ENCODE measurements around the gene MTG2. TPM values are rescaled to one million over a fixed set of nuclear protein-coding genes. Genes with fewer than 3 reads are reported as not detected.
A peak's percentile ranks its signal among the peaks of the same experiment; 100 is the strongest.

The MTG2 gene
- total and polyA plus RNA-seq, 2 donors from 2014 or later, result 36.1 to 45.2 TPM

- DNase-seq (no peak), FAIRE-seq (no peak)
- intact Hi-C loops (cut with DNase I), result no loop called here
- Histone ChIP-seq H3K4me3 (ENCODE audit: low read length in 3 of 3) (no peak overlapping the region), H3K4me1 (ENCODE audit: control insufficient read depth in 2 of 3, insufficient read depth in 2 of 3, low read depth in 1 of 3, low read length in 3 of 3) (no peaks in the 10 kb centered on the region), H3K9ac (ENCODE audit: low read length in 3 of 3) (no peak overlapping the region), H3K27me3 (ENCODE audit: control insufficient read depth, insufficient read depth, low read length) (no peaks in the 10 kb centered on the region), H3K9me3 (ENCODE audit: control insufficient read depth in 2 of 3, insufficient read depth in 1 of 3, low read length in 3 of 3) (no peaks in the 10 kb centered on the region), H3K27ac (ENCODE audit: low read depth in 2 of 2, low read length in 2 of 2) (no peak overlapping the region), H3K36me3 (ENCODE audit: control insufficient read depth in 2 of 3, insufficient read depth in 3 of 3, low read length in 3 of 3) (peaks cover 2 to 25% (median 19%) of the 10 kb centered on the region in 3 donors)
- TF ChIP-seq CTCF (IDR thresholded peaks at IDR 0.05; ENCODE audit: borderline replicate concordance, extremely low read depth, insufficient read depth), result no peak
Measured at GRCh38 chr20:62195075-62195405, 12.2 kb downstream of the MTG2 start.

GRCh38 chr20:62195736-62196135 is 12.9 kb downstream of the MTG2 start:
- Histone ChIP-seq H3K9me3 (ENCODE audit: control insufficient read depth in 2 of 3, insufficient read depth in 1 of 3, low read length in 3 of 3) (no peaks in the 10 kb centered on the region), H3K4me1 (ENCODE audit: control insufficient read depth in 2 of 3, insufficient read depth in 2 of 3, low read depth in 1 of 3, low read length in 3 of 3) (no peaks in the 10 kb centered on the region), H3K4me3 (ENCODE audit: low read length in 3 of 3) (no peak overlapping the region), H3K36me3 (ENCODE audit: control insufficient read depth in 2 of 3, insufficient read depth in 3 of 3, low read length in 3 of 3) (peaks cover 2 to 30% (median 24%) of the 10 kb centered on the region in 3 donors), H3K9ac (ENCODE audit: low read length in 3 of 3) (no peak overlapping the region), H3K27ac (ENCODE audit: low read depth in 2 of 2, low read length in 2 of 2) (no peak overlapping the region), H3K27me3 (ENCODE audit: control insufficient read depth, insufficient read depth, low read length) (no peaks in the 10 kb centered on the region)
- DNase-seq, result peak in 1 of 5 donors; percentile 57
- no peak for FAIRE-seq
- intact Hi-C loops (cut with DNase I), result no loop called here
- TF ChIP-seq CTCF (IDR thresholded peaks at IDR 0.05; ENCODE audit: borderline replicate concordance, extremely low read depth, insufficient read depth), result no peak

GRCh38 chr20:62196286-62196685 is 13.5 kb downstream of the MTG2 start:
- no peak overlapping the region for H3K4me3 ChIP-seq (ENCODE audit: low read length in 3 of 3)
- no peaks in the 10 kb centered on the region for H3K27me3 ChIP-seq (ENCODE audit: control insufficient read depth, insufficient read depth, low read length)
- intact Hi-C loops (cut with DNase I), result no loop called here
- FAIRE-seq (no peak), DNase-seq (peak in 1 of 5 donors; percentile 25)
- H3K9ac ChIP-seq (ENCODE audit: low read length in 3 of 3), result no peak overlapping the region
- H3K9me3 ChIP-seq (ENCODE audit: control insufficient read depth in 2 of 3, insufficient read depth in 1 of 3, low read length in 3 of 3), result no peaks in the 10 kb centered on the region
- H3K27ac ChIP-seq (ENCODE audit: low read depth in 2 of 2, low read length in 2 of 2), result no peak overlapping the region
- peaks cover 2 to 30% (median 24%) of the 10 kb centered on the region in 3 donors for H3K36me3 ChIP-seq (ENCODE audit: control insufficient read depth in 2 of 3, insufficient read depth in 3 of 3, low read length in 3 of 3)
- TF ChIP-seq CTCF (IDR thresholded peaks at IDR 0.05; ENCODE audit: borderline replicate concordance, extremely low read depth, insufficient read depth), result no peak
- no peaks in the 10 kb centered on the region for H3K4me1 ChIP-seq (ENCODE audit: control insufficient read depth in 2 of 3, insufficient read depth in 2 of 3, low read depth in 1 of 3, low read length in 3 of 3)

GRCh38 chr20:62197311-62197710 is 14.5 kb downstream of the MTG2 start:
- no peak for FAIRE-seq
- no peak for TF ChIP-seq CTCF (IDR thresholded peaks at IDR 0.05; ENCODE audit: borderline replicate concordance, extremely low read depth, insufficient read depth)

More at GRCh38 chr20:62197311-62197710, 14.5 kb downstream of the MTG2 start:
- Histone ChIP-seq H3K9me3 (ENCODE audit: control insufficient read depth in 2 of 3, insufficient read depth in 1 of 3, low read length in 3 of 3) (no peaks in the 10 kb centered on the region), H3K27ac (ENCODE audit: low read depth in 2 of 2, low read length in 2 of 2) (no peak overlapping the region), H3K27me3 (ENCODE audit: control insufficient read depth, insufficient read depth, low read length) (no peaks in the 10 kb centered on the region), H3K36me3 (ENCODE audit: control insufficient read depth in 2 of 3, insufficient read depth in 3 of 3, low read length in 3 of 3) (peaks cover 2 to 30% (median 24%) of the 10 kb centered on the region in 3 donors), H3K4me1 (ENCODE audit: control insufficient read depth in 2 of 3, insufficient read depth in 2 of 3, low read depth in 1 of 3, low read length in 3 of 3) (no peaks in the 10 kb centered on the region), H3K4me3 (ENCODE audit: low read length in 3 of 3) (no peak overlapping the region), H3K9ac (ENCODE audit: low read length in 3 of 3) (no peak overlapping the region)
- intact Hi-C loops (cut with DNase I), result no loop called here
- peak in 1 of 5 donors; percentile 43 for DNase-seq

Data from kidney (tissue), 14 donors.